GM12865 (cell line): Measurements from ENCODE around the gene NUDT5.

Experiments
- DNase-seq: peaks from one replicate; pipeline ENCODE4 v3.0.0; 2010; ENCODE audit warnings: low read depth
- H3K4me3 ChIP-seq: 2 replicates; pipeline ENCODE4 v1.5.1; 2011; ENCODE audit warnings: mild to moderate bottlenecking, low read depth, low read length, control low read depth
- TF ChIP-seq, protein P1 (sequence below): IDR thresholded peaks from 2 replicates; pipeline ENCODE4 v1.5.1; 2011; ENCODE audit warnings: low read length, control low read depth, low read depth, inconsistent platforms; ENCODE audit not compliant: insufficient read depth; ENCODE audit errors: missing control alignments

The NUDT5 gene

DNA sequence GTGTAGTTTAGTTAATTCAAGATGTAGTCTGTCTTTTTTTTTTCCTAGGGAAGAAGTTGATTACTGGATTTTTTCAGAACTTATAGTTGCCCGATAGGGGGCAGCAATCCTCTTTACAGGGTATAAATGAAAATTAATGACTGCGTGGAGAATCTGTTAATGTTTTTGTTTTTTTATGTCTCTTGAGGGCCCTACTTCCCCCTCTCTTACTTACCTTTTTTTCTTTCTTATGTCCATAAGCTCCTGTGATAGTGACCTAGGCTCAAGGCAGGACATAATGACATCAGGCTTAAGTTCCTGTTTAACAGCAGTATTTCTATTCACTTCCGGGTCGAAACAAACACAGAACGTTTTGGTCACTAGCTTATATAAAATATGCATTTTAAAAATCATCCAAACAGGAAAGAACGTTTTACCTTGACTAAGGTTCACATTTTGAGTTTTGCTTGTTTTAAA is 19.1 kb upstream of the NUDT5 start:
- H3K4me3 ChIP-seq = no peak overlapping the region
- TF ChIP-seq, protein P1, sequence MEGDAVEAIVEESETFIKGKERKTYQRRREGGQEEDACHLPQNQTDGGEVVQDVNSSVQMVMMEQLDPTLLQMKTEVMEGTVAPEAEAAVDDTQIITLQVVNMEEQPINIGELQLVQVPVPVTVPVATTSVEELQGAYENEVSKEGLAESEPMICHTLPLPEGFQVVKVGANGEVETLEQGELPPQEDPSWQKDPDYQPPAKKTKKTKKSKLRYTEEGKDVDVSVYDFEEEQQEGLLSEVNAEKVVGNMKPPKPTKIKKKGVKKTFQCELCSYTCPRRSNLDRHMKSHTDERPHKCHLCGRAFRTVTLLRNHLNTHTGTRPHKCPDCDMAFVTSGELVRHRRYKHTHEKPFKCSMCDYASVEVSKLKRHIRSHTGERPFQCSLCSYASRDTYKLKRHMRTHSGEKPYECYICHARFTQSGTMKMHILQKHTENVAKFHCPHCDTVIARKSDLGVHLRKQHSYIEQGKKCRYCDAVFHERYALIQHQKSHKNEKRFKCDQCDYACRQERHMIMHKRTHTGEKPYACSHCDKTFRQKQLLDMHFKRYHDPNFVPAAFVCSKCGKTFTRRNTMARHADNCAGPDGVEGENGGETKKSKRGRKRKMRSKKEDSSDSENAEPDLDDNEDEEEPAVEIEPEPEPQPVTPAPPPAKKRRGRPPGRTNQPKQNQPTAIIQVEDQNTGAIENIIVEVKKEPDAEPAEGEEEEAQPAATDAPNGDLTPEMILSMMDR = peak; percentile 47
- DNase-seq = peak; percentile 58

DNA sequence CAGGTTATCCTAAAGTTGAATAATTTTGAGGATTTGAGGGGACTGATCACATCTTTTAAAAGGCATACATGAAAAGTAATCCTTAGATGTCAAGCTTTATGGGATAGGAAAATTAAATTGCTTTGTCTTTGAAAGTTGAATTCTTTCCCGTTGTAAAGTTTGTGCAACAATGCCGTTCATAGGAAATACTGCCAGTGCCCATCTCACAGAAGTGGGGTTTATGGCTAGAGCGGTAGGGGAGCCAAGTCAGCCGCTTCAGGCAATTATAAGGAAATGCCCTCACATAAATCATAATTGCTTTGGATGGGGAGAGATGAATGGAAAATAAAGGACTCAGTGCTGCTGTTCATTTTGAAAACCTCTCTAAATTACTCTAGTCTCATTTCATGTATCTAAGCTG is 18.4 kb upstream of the NUDT5 start:
- DNase-seq = no peak
- TF ChIP-seq, protein P1 = no peak
- no peak overlapping the region for H3K4me3 ChIP-seq

DNA sequence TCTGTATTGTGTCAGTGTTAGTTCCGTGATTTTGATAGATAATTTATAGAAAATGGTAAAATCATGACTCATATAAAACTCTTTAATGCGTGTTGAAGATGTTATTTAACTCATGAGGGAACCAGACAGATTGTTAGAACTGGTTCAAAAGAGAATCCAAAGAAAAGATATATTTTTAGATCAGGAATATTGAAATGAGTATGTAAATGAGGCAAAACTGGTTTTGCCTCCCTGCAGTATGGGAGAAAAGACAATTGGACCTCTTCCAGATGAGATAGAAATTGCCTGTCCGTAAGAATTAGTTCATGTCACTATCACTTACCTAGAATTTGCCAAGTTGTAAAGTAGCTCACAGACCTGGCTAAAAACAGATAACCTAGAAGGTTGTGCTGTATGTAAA is 17.9 kb upstream of the NUDT5 start:
- DNase-seq = no peak
- TF ChIP-seq, protein P1 = no peak
- H3K4me3 ChIP-seq = no peak overlapping the region

DNA sequence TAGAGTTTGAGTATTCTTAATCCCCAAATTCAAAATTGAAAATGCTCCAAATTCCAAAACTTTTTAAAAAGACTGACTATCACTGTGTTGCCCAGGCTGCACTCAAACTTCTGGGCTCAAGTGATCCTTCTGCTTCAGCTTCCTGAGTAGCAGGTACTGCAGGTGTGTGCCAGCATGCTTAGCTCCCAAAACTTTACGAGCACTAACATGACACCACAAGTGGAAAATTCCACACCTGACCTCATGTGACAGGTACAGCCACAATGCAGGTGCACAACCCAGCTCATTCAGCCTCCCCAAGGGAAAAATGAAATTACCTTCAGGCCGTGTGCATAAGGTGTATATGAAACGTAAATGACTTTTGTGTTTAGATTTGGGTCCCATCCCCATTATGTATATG is 16.8 kb upstream of the NUDT5 start:
- no peak for DNase-seq
- H3K4me3 ChIP-seq = no peak overlapping the region
- TF ChIP-seq, protein P1 = no peak

DNA sequence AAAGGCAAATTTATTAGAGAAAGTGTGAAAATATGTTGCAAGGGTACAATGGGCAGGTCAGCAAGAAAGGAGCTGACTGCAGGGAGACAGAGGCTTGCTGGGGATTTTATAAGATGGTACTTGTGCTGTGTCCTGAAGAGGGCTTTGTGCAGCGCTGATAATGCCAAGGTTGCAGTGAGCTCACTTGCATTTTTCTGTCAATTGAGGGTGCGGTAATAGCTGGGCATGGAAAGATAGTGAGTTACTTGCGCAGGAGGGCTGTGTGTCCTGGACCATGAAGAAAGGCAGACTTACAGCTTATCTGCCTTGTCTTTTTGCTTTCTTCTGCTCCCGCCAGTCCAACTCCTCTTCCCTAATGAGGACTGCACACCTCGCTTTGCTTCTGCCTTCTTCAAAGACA is 12.8 kb upstream of the NUDT5 start:
- H3K4me3 ChIP-seq = no peak overlapping the region
- no peak for DNase-seq
- TF ChIP-seq, protein P1 = no peak

DNA sequence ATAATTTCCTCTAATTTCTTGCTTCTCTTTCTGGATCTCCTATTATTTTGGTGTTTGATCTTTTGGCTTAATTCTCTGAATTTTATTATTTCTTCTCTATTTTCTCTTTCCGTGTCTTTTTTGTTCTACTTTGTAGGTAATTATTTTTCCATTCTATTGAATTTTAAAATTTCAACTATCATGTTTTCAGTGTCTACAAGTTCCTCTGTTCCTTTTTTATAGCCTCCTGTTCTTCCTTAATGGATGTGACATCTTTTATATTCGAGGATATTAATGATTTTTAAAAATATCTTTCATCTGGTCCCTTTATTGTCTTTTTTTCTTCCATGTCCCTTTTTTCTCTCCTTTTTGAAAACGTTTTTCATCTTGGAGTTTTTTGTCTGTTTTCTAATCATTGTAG is 11.4 kb upstream of the NUDT5 start:
- TF ChIP-seq, protein P1 = no peak
- DNase-seq = no peak
- no peak overlapping the region for H3K4me3 ChIP-seq

DNA sequence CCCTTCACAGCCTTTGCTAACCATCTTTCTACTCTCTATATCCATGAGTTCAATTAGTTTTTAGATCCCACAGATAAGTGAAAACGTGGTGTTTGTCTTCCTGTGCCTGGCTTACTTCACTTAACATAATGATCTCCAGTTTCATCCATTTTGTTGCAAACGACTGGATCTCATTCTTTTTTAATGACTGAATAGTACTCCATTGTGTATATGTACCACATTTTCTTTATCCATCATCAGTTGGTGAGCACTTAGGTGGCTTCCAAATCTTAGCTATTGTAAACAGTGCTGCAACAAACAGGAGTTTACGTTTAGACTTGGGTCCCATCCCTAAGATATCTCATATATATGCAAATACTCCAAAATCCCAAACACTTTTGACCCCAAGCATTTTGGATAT is 9.4 kb upstream of the NUDT5 start:
- no peak for DNase-seq
- TF ChIP-seq, protein P1 = no peak
- no peak overlapping the region for H3K4me3 ChIP-seq
